ENCODE measurements around the gene TULP3.

Gene TULP3

DNA sequence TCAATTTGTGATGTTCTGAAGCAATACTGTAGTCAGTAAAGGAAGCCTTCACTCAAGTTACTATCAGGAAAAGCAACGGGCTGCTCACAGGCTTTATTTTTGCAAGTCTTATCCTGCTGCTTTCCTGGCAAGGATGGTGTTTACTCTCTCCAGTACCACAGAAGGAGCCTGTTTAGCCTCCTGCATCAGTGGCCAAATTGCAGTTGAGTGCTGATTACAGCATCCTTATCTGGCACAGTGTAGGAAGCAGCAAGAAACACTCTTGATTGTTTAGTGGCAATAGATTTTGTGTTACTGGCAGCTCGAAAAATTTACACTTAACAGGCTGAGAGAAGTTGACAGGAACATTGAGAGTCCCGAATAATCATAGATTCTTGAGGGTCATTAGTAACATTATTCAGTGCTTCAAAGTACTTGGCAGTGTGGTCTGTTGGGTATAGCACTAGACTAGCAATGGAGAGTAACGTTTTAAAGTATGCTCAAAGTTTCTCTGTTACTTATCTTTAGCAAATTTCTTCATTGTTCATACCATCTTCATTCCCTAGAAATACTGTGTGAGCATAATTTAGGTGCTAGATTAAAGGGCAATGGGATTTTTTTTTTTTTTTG lies 11.7 kb downstream of the TULP3 start:
- TF ChIP-seq, protein P1, sequence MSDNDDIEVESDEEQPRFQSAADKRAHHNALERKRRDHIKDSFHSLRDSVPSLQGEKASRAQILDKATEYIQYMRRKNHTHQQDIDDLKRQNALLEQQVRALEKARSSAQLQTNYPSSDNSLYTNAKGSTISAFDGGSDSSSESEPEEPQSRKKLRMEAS (IDR thresholded peaks at IDR 0.05; ENCODE audit: low read depth, low read length) = no peak
- no peak for TF ChIP-seq POLR2A (IDR thresholded peaks at IDR 0.05; ENCODE audit: extremely low read depth, insufficient read length)
- no peak for TF ChIP-seq MYC (IDR thresholded peaks at IDR 0.05; ENCODE audit: low read depth, low read length)
- no peak for TF ChIP-seq CTCF (IDR thresholded peaks at IDR 0.05; ENCODE audit: low read depth, low read length)
- no peak overlapping the region for H3K4me3 ChIP-seq (ENCODE audit: low read depth, low read length)
- DNase-seq (ENCODE audit: low read depth) = no peak

DNA sequence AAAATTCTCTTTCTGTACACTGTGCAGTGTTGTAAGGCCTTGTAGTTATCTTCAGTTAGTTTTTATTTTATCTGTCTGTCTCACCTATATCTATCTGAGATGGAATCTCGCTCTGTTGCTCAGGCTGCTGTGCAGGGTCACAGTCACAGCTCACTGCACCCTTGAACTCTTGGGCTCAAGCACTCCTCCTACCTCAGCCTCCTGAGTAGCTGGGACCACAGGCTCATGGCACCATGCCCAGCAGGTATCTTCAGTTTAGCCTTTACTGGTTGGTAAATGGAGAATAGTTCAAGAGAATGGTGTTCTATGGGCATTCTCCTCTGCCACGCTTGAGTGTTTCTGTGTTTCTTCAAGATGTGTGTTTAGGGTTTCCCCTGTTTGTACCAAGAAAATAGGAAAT lies 13.6 kb downstream of the TULP3 start:
- H3K4me3 ChIP-seq (ENCODE audit: low read depth, low read length) = no peak overlapping the region
- no peak for DNase-seq (ENCODE audit: low read depth)
- TF ChIP-seq, protein P1 (IDR thresholded peaks at IDR 0.05; ENCODE audit: low read depth, low read length) = no peak
- TF ChIP-seq POLR2A (IDR thresholded peaks at IDR 0.05; ENCODE audit: extremely low read depth, insufficient read length) (no peak), MYC (IDR thresholded peaks at IDR 0.05; ENCODE audit: low read depth, low read length) (no peak), CTCF (IDR thresholded peaks at IDR 0.05; ENCODE audit: low read depth, low read length) (no peak)

DNA sequence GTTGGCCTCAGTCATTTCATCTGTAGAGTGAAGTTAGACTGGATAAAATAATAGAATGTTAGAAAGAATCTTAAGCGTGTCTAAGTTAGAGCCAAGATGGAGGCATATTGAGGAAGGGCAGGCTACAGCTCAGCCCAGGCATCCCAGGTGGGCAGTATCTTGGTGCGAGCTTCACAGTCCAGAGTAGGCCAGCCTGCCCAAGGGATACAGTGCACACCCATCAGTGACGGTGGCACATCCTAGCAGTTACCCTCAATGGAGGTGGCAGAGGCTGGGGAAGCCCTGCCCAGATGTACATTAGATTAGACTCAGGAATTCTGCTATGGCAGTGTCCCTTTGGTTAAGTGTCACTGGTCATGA lies 21.5 kb downstream of the TULP3 start:
- TF ChIP-seq, protein P1 (IDR thresholded peaks at IDR 0.05; ENCODE audit: low read depth, low read length) = no peak
- no peak for TF ChIP-seq CTCF (IDR thresholded peaks at IDR 0.05; ENCODE audit: low read depth, low read length)
- no peak for DNase-seq (ENCODE audit: low read depth)
- no peak overlapping the region for H3K4me3 ChIP-seq (ENCODE audit: low read depth, low read length)

DNA sequence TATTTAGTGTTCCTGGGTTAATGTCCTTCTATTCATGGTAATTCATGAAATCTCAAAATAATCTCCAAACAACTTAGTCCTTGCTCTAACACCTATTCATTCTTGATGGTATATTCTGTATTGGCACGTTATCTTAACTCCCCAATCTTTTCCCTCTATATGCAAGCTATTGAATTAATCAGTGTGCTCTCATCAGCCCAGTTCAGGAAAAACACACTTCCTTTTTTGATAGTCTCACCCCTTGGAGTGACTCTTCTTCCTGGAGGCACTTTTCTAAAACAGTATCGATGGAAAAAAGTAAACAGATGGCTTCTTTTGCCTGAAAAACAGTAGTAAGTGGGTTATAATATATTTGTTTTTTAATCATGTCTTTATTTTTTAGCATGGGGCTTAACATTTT lies 28.6 kb downstream of the TULP3 start:
- H3K4me3 ChIP-seq (ENCODE audit: low read depth, low read length) = no peak overlapping the region
- TF ChIP-seq, protein P1 (IDR thresholded peaks at IDR 0.05; ENCODE audit: low read depth, low read length) = no peak
- TF ChIP-seq POLR2A (IDR thresholded peaks at IDR 0.05; ENCODE audit: extremely low read depth, insufficient read length) = no peak
- no peak for DNase-seq (ENCODE audit: low read depth)

DNA sequence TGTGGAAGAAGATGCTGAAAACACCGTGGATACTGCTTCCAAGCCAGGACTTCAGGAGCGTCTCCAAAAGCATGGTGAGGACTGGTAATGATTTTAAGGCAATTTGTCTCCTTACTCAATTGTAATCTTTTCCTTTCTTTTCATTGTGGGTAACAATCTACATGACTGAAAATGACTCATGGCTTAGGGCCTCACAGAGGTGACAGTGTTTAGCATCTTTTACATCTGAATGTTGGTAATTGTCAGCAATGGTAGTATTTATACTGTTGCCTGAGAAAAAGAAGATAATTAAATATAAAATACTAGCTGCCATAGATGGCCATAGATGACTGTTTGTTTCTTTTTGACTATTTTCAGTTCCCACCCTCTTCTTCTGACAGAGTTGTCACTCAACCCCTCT lies 31.6 kb downstream of the TULP3 start:
- no peak for DNase-seq (ENCODE audit: low read depth)
- no peak overlapping the region for H3K4me3 ChIP-seq (ENCODE audit: low read depth, low read length)
- no peak for TF ChIP-seq MYC (IDR thresholded peaks at IDR 0.05; ENCODE audit: low read depth, low read length)
- TF ChIP-seq, protein P1 (IDR thresholded peaks at IDR 0.05; ENCODE audit: low read depth, low read length) = no peak
- TF ChIP-seq POLR2A (IDR thresholded peaks at IDR 0.05; ENCODE audit: extremely low read depth, insufficient read length) = no peak

GRCh38 chr12:2923057-2923456 lies 32.4 kb downstream of the TULP3 start:
- H3K4me3 ChIP-seq (ENCODE audit: low read depth, low read length) = no peak overlapping the region
- DNase-seq (ENCODE audit: low read depth) = no peak
- TF ChIP-seq, protein P1 (IDR thresholded peaks at IDR 0.05; ENCODE audit: low read depth, low read length) = no peak
- TF ChIP-seq CTCF (IDR thresholded peaks at IDR 0.05; ENCODE audit: low read depth, low read length) (no peak), MYC (IDR thresholded peaks at IDR 0.05; ENCODE audit: low read depth, low read length) (no peak), POLR2A (IDR thresholded peaks at IDR 0.05; ENCODE audit: extremely low read depth, insufficient read length) (no peak)

DNA sequence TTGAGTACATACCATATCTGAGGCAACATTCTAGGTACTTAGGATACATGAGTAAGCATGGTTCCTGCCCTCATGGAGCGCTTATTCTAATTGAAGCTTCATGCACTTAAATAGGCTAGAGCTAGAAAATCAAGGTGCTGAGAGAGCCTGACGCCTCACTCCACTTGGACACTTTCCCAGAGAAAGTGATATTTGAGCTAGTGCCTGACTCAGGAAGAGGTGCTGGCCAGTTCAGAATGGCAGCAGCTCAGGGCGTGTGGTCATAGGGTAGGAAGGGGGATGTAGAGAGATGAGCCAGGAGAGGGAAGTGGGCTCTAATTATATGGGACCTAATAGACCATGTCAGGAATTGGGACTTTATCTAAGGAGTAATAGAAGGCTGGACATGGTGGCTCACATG lies 33.3 kb downstream of the TULP3 start:
- DNase-seq (ENCODE audit: low read depth) = no peak

More for the DNA sequence above, 33.3 kb downstream of the TULP3 start:
- TF ChIP-seq MYC (IDR thresholded peaks at IDR 0.05; ENCODE audit: low read depth, low read length) (no peak), CTCF (IDR thresholded peaks at IDR 0.05; ENCODE audit: low read depth, low read length) (no peak), POLR2A (IDR thresholded peaks at IDR 0.05; ENCODE audit: extremely low read depth, insufficient read length) (no peak)
- TF ChIP-seq, protein P1 (IDR thresholded peaks at IDR 0.05; ENCODE audit: low read depth, low read length) = no peak
- no peak overlapping the region for H3K4me3 ChIP-seq (ENCODE audit: low read depth, low read length)

Measured in NB4 (cell line).